Ascending aorta (tissue), 2 donors: ENCODE results near the gene TACR1. TPM values are rescaled to one million over a fixed set of nuclear protein-coding genes. Genes with fewer than 3 reads are reported as not detected.
A peak's percentile ranks its signal among the peaks of the same experiment; 100 is the strongest.

Experiments used
- DNase-seq, 2 donors: peaks; one replicate each; pipeline ENCODE4 v3.0.0-alpha.2; 2019; ENCODE audit warnings: low spot score in 2 of 2
- H3K27ac ChIP-seq, 2 donors: fragments of 200-600 bp; sonication (generic); one replicate each; pipeline ENCODE4 v1.5.1; 2016 to 2017; ENCODE audit warnings: mild to moderate bottlenecking in 1 of 2
- H3K27me3 ChIP-seq: fragments of 200-600 bp; sonication (generic); one replicate; pipeline ENCODE4 v1.5.1; 2017
- H3K36me3 ChIP-seq, 2 donors: fragments of 200-600 bp; sonication (generic); one replicate each; pipeline ENCODE4 v1.5.1; 2016
- H3K4me1 ChIP-seq, 2 donors: fragments of 200-600 bp; sonication (generic); one replicate each; pipeline ENCODE4 v1.5.1; 2016 to 2017; ENCODE audit warnings: mild to moderate bottlenecking in 1 of 2
- H3K4me3 ChIP-seq, 2 donors: fragments of 200-600 bp; sonication (generic); one replicate each; pipeline ENCODE4 v1.5.1; 2016 to 2017; ENCODE audit warnings: mild to moderate bottlenecking in 1 of 2
- H3K9me3 ChIP-seq, 2 donors: fragments of 200-600 bp; sonication (generic); one replicate each; pipeline ENCODE4 v1.5.1; 2016
- CTCF ChIP-seq, 3 experiments: fragments of 200-600 bp in 2 of 3; fragments of 450-650 bp in 1 of 3; sonication (generic) in 2 of 3; IDR thresholded peaks; one replicate each; pipeline ENCODE4 v1.5.1; 2016 to 2019; ENCODE audit warnings: antibody characterized with exemption in 3 of 3, mild to moderate bottlenecking in 1 of 3, moderate library complexity in 1 of 3
- intact Hi-C: fragments of 100-400 bp; cut with DNase I; formaldehyde crosslinking; loops from one replicate; pipeline ENCODE4 v1.15.1; 2023
- total RNA-seq: library from RNA; depleted of rRNA; stranded (reverse); fragments of >200 nt; gene quantifications from one replicate; pipeline ENCODE4 v1.1.0, GENCODE V29; 2016

The TACR1 gene
- total RNA-seq, 1 donor from 2014 or later = 27.5 TPM

GRCh38 chr2:75055820-75056675, 143.3 kb downstream of the TACR1 start:
- Histone ChIP-seq H3K9me3 (no peaks in the 10 kb centered on the region), H3K27ac (no peak overlapping the region), H3K27me3 (no peaks in the 10 kb centered on the region), H3K4me1 (no peaks in the 10 kb centered on the region), H3K36me3 (no peaks in the 10 kb centered on the region), H3K4me3 (no peak overlapping the region)
- no peak for DNase-seq
- no peak for TF ChIP-seq CTCF (IDR thresholded peaks at IDR 0.05)
- intact Hi-C loops = no loop called here

- intact Hi-C loops = no loop called here
- Histone ChIP-seq H3K9me3 (no peaks in the 10 kb centered on the region), H3K36me3 (no peaks in the 10 kb centered on the region), H3K4me1 (no peaks in the 10 kb centered on the region), H3K27me3 (no peaks in the 10 kb centered on the region), H3K27ac (no peak overlapping the region), H3K4me3 (no peak overlapping the region)
- DNase-seq = no peak
- no peak for TF ChIP-seq CTCF (IDR thresholded peaks at IDR 0.05)
Observed at GRCh38 chr2:75055142-75055819, 144.0 kb downstream of the TACR1 start.

- Histone ChIP-seq H3K27me3 (no peaks in the 10 kb centered on the region), H3K36me3 (no peaks in the 10 kb centered on the region), H3K27ac (no peak overlapping the region), H3K9me3 (no peaks in the 10 kb centered on the region), H3K4me1 (no peaks in the 10 kb centered on the region), H3K4me3 (no peak overlapping the region)
- intact Hi-C loops = no loop called here
- no peak for TF ChIP-seq CTCF (IDR thresholded peaks at IDR 0.05)
- DNase-seq = no peak
Observed at GRCh38 chr2:75054296-75054695, 145.0 kb downstream of the TACR1 start.

- peak in 1 of 3 experiments; percentile 24 for TF ChIP-seq CTCF (IDR thresholded peaks at IDR 0.05)
- Histone ChIP-seq H3K9me3 (no peaks in the 10 kb centered on the region), H3K4me3 (no peak overlapping the region), H3K27ac (no peak overlapping the region), H3K36me3 (no peaks in the 10 kb centered on the region), H3K4me1 (peaks cover 0 to under 1% of the 10 kb centered on the region in 2 donors), H3K27me3 (no peaks in the 10 kb centered on the region)
- intact Hi-C loops = no loop called here
- no peak for DNase-seq
Observed at GRCh38 chr2:75053484-75054112, 145.7 kb downstream of the TACR1 start.

- Histone ChIP-seq H3K27ac (no peak overlapping the region), H3K4me1 (peaks cover 5 to 8% of the 10 kb centered on the region in 2 donors), H3K27me3 (no peaks in the 10 kb centered on the region), H3K4me3 (no peak overlapping the region), H3K36me3 (no peaks in the 10 kb centered on the region), H3K9me3 (no peaks in the 10 kb centered on the region)
- DNase-seq = no peak
- intact Hi-C loops = no loop called here
- no peak for TF ChIP-seq CTCF (IDR thresholded peaks at IDR 0.05)
Observed at GRCh38 chr2:75047992-75048625, 151.2 kb downstream of the TACR1 start.
